ENCODE data around the gene FLRT1. TPM values are rescaled to one million over a fixed set of nuclear protein-coding genes. Genes with fewer than 3 reads are reported as not detected.
A peak's percentile ranks its signal among the peaks of the same experiment; 100 is the strongest.

FLRT1 gene
- total RNA-seq, 1 experiment from 2014 or later = 0.31 TPM

GRCh38 chr11:64052938-64053622 lies 17.3 kb downstream of the FLRT1 start:
- Histone ChIP-seq H3K79me1 (ENCODE audit: insufficient read depth, low read depth, low read length, poor library complexity, severe bottlenecking) (no peaks in the 10 kb centered on the region), H3K9ac (ENCODE audit: extremely low read depth, insufficient read length, low read length) (no peak overlapping the region), H2BK12ac (ENCODE audit: insufficient read length, low read depth, low read length) (no peak overlapping the region), H3K4me2 (ENCODE audit: insufficient read depth, insufficient read length, low read length) (no peak overlapping the region), H3K23me2 (ENCODE audit: insufficient read length, low read depth, low read length, poor library complexity, severe bottlenecking) (no peaks in the 10 kb centered on the region), H3K27ac (ENCODE audit: insufficient read length, low read depth, low read length) (no peak overlapping the region), H3K56ac (ENCODE audit: insufficient read length, low read depth, low read length) (no peak overlapping the region), H4K8ac (replicated peaks; ENCODE audit: insufficient read length, low read depth, low read length) (no peak overlapping the region), H2AFZ (ENCODE audit: low read length) (no peak overlapping the region), H2AK5ac (ENCODE audit: insufficient read length, low read length) (no peak overlapping the region), H3K4ac (ENCODE audit: low read depth, low read length) (no peak overlapping the region), H3K27me3 (ENCODE audit: insufficient read depth, low read length) (peaks cover 13% of the 10 kb centered on the region; the same call in 1 of the 2 replicates), H4K5ac (ENCODE audit: insufficient read length, low read depth, low read length) (no peak overlapping the region), H2BK15ac (ENCODE audit: low read depth, low read length) (no peak overlapping the region), H3K9me3 (ENCODE audit: control insufficient read depth, low read depth, low read length) (no peaks in the 10 kb centered on the region), H3K79me2 (ENCODE audit: insufficient read depth, low read length) (no peaks in the 10 kb centered on the region), H3K18ac (ENCODE audit: insufficient read length, low read depth, low read length) (no peak overlapping the region), H3K23ac (ENCODE audit: insufficient read length, low read depth, low read length) (no peak overlapping the region), H4K91ac (ENCODE audit: insufficient read length, low read depth, low read length) (no peak overlapping the region), H3T11ph (ENCODE audit: low read length) (no peak overlapping the region), H2BK5ac (ENCODE audit: insufficient read length, low read length) (no peak overlapping the region), H2BK20ac (ENCODE audit: low read depth, low read length, poor library complexity, severe bottlenecking) (no peak overlapping the region), H3K14ac (ENCODE audit: insufficient read depth, low read length) (peak overlapping the region; percentile 4; the same call in 1 of the 2 replicates), H4K20me1 (ENCODE audit: control insufficient read depth, insufficient read depth, insufficient read length) (no peaks in the 10 kb centered on the region), H3K4me1 (ENCODE audit: insufficient read depth, low read length) (peaks cover 2% of the 10 kb centered on the region; the same call in 1 of the 2 replicates), H2BK120ac (ENCODE audit: low read depth, low read length, poor library complexity, severe bottlenecking) (no peak overlapping the region)
- H3K27ac Mint-ChIP-seq = 0 out of 7 replicates have a peak overlapping the region, but pooled peaks of 1 of the 3 experiments have one; percentile 14
- no peak for DNase-seq
- no peaks in the 10 kb centered on the region for H3K36me3 Mint-ChIP-seq (ENCODE audit: insufficient read depth in 1 of 3, low read depth in 3 of 3)
- TF ChIP-seq, protein P1, sequence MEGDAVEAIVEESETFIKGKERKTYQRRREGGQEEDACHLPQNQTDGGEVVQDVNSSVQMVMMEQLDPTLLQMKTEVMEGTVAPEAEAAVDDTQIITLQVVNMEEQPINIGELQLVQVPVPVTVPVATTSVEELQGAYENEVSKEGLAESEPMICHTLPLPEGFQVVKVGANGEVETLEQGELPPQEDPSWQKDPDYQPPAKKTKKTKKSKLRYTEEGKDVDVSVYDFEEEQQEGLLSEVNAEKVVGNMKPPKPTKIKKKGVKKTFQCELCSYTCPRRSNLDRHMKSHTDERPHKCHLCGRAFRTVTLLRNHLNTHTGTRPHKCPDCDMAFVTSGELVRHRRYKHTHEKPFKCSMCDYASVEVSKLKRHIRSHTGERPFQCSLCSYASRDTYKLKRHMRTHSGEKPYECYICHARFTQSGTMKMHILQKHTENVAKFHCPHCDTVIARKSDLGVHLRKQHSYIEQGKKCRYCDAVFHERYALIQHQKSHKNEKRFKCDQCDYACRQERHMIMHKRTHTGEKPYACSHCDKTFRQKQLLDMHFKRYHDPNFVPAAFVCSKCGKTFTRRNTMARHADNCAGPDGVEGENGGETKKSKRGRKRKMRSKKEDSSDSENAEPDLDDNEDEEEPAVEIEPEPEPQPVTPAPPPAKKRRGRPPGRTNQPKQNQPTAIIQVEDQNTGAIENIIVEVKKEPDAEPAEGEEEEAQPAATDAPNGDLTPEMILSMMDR (conservative IDR thresholded peaks at IDR 0.05) = no peak
- WGBS (ENCODE audit: extremely low coverage, insufficient read length, low lambda C conversion rate) = no CpG with 5 or more reads among the region's 11 CpGs
- peaks cover 29 to 33% of the 10 kb centered on the region in 2 experiments for H3K4me1 Mint-ChIP-seq
- peaks cover 68% of the 10 kb centered on the region for H3K27me3 Mint-ChIP-seq (ENCODE audit: low read depth)
- H3K4me3 Mint-ChIP-seq = no peak overlapping the region
- H3K9me3 Mint-ChIP-seq = no peaks in the 10 kb centered on the region; a peak in 1 of 5 replicates

Measured in H9 (cell line).